ENCODE data around the gene MT4.
"Not testable (repeated sequence)": the region's sequence is repeated elsewhere in the genome, so short reads cannot be mapped to it uniquely, and the experiment has no call there.

Gene MT4

DNA sequence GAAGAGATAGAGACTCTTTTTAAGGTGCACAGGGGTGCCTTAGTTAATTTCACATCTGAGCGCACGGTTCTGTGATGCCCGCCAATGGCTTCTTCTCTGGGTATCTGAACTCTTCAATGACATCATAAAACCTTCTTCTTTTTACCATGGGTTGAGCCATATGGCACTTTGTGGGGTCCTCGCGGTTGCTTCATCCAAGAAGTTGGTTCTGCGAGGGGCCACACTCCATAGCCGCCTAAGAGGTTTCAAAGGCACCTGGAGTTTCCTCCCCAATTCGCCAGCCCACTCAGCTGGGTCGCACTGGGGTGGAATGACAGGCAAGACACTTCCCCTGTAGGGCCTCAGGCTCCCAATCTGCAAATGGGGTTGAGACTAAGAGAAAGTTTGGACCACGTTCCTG is 10.4 kb upstream of the MT4 start:
- H3K27ac ChIP-seq = no peak overlapping the region
- DNase-seq (ENCODE audit: low read depth, low spot score) = no peak

DNA sequence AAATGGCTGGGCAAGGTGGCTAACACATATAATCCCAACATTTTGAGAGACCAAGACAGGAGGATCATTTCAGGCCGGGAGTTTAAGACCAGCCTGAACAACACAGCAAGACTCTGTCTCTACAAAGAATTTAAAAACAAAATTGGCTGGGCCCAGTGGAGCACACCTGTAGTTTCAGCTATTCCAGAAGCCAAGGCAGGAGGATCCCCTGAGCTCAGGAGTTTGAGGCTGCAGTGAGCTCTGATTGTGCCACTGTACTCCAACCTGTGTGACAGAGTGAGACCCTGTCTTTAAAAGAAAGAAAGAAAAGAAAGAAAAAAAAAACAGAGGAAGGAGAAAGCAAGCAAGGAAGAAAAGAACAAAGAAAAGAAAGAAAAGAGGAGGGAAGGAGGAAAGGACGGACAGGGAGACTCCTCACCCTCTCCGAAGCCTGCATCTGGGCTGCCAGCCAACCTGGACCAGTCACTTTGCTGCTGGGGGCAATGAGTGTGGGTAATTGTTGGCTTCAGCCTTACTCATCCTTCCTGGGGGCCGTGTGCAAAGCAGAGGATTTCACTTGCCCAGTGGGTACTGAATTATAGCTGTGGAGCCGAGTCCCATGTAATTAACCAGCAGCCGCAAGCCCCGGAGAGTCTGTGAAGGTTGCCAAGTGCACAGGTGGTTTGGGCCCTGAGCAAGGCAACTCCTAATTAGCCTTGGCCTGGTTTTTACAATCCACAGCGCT is 6.7 kb upstream of the MT4 start:
- DNase-seq (ENCODE audit: low read depth, low spot score) = peak; percentile 68
- H3K27ac ChIP-seq = no peak overlapping the region

DNA sequence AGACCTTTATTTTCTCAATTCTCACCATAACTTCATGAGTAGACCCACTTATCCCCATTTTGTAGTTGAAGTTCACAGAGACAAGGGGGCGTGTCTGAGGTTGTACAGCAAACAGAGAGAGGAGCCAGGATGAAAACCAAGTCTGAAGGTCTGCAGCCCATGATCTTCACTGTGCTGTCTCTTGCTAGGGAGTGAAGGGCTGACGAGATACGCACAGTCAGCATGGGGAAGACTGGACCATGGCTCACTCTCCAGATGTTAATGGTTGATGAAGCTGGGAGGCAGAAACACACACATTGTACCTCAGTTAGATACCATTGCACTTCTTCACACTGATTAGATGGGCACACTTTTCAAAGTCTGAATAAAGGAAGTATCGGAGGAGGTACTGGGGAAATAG is 5.8 kb upstream of the MT4 start:
- no peak overlapping the region for H3K27ac ChIP-seq
- DNase-seq (ENCODE audit: low read depth, low spot score) = no peak

DNA sequence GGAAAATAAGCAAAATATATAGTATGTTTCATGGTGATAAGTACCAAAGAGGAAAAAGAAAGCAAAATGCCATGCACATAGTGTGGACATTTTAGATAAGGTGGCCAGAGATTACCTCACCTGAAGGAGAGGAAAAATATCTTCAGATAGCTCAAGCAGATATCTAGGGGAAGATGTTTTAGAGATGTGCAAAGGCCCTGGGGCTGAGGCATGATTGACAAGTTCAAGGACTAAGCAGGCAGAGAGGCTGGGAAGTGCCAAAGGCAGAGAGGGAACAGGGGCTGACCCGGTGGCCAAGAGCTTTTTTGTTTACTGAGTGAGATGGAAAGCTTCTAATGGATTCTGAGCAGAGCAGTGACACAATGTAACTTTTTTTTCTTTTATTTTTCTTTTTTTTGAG is 4.4 kb upstream of the MT4 start:
- DNase-seq (ENCODE audit: low read depth, low spot score) = no peak
- no peak overlapping the region for H3K27ac ChIP-seq

DNA sequence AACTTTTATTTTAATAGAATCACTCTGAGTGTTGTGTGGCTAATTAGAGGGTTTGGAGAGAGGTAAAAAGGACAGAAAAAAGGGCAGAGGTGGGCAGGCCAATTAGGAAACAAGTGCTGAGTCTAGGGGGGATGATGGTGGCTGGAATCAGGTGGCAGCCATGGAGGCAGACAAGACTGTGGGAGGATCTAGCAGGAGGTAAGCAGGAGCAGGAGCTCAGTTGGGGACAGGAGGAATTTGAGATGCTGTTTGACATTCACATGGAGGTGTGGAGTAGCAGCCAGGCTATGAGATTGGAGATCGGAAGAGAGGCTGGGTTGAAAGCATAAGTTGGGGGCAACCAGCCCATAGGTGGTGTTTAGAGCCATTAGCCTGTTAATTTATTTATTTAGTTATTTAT is 3.7 kb upstream of the MT4 start:
- H3K27ac ChIP-seq = no peak overlapping the region
- DNase-seq (ENCODE audit: low read depth, low spot score) = no peak

DNA sequence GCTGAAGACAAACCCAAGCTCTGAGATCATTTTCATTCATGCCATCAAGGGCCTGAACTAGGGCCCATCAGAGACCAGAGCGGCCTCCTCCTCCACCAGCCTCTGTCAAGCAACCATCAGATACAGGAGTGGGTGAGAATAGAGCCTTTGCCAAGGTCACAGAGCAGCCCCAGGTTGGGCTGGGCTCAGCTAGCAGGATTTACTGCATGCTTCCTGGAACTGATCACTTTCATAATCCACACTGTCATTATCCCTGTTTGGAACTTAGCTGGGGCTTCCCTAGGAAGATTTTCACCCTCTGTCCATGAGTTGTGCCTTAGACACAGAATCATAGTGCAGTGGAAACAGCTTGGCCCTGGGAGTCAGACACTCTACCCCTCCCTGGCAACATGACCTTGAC is 5.1 kb downstream of the MT4 start:
- no peak overlapping the region for H3K27ac ChIP-seq
- no peak for DNase-seq (ENCODE audit: low read depth, low spot score)

DNA sequence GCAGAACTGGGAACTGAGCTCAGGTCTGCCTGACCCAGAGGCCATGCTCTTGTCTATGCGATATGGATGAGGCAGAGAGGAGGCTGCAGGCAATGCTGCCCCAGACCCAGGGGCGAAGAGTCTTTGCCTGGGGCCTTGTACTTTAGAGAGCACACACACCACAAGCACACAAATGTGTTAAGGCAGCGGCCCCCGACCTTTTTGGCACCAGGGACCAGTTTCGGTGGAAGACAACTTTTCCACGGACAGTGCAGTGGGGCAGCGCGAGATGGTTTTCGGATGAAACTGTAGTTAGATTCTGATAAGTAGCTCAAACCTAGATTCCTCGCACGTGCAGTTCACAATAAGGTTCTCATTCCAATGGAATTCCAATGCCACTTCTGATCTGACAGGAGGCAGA is 6.7 kb downstream of the MT4 start:
- H3K27ac ChIP-seq = no peak overlapping the region
- no peak for DNase-seq (ENCODE audit: low read depth, low spot score)

DNA sequence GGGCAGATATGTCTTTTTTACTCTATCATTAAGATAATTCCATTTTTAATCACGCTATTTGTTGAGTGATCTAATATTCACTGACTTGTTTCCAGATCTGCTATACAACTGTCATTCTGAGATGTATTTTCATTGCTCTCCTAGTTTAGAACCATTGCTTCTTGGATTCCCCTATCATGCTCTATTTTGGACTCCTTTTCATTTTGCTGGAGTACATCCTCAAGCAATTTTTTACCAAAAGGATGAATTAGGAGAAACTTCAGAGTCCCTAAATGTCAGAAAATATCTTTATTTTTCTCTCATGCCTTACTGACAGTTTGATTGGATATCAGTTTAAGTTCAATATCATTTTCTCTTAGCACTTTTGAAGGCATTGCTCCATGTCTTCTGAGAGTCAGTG is 9.8 kb downstream of the MT4 start:
- no peak overlapping the region for H3K27ac ChIP-seq
- no peak for DNase-seq (ENCODE audit: low read depth, low spot score)

DNA sequence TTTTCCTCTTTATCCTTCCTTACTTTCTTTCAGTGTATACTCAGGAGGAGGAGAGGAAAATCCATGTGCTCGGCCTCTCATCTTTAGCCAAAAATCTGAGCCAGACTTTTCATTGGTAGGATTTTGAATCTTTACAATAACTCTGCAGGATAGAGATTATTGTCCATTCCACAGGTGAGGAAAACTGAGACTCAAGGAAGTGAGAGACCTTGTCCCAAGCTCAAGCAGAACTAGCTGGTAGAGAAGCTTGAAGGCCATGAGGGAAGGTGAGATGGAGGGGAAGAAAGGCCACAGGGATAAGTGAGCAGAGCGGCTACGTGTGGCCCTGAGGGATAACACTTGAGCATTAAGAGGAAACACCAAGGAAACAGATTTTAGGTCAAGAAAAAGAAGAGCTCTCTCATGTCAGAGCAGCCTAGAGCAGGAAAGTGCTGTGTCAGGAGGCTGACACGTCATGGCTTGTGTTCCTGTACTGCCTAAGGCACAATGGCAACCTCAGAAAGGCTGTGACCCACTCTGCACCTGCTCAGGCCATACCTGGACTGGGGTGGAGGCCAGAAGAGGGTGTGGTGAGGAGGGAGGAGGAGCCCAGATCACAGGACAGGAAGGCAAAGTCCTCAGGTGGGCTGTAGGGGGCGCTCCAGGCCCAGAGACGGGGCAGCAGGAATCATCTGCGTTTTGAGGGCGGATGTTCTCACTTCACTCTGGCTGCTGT is 11.9 kb downstream of the MT4 start:
- DNase-seq (ENCODE audit: low read depth, low spot score) = peak; percentile 88
- peak overlapping the region; percentile 31 for H3K27ac ChIP-seq

DNA sequence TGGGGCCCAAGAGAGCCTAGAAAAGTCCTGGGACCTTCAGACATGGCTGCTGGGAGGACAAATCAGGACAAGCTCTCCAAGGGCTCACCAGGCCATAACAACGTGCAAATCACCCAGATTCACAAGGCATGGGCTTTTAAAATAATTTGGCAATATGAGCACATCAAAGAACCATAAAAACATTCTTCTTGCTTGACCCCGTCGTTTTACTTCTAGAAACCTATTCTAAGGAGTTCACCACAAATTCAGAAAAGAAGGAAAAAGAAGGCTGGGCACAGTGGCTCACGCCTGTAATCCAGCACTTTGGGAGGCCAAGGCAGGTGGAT is 12.4 kb downstream of the MT4 start:
- no peak overlapping the region for H3K27ac ChIP-seq
- DNase-seq (ENCODE audit: low read depth, low spot score) = no peak

DNA sequence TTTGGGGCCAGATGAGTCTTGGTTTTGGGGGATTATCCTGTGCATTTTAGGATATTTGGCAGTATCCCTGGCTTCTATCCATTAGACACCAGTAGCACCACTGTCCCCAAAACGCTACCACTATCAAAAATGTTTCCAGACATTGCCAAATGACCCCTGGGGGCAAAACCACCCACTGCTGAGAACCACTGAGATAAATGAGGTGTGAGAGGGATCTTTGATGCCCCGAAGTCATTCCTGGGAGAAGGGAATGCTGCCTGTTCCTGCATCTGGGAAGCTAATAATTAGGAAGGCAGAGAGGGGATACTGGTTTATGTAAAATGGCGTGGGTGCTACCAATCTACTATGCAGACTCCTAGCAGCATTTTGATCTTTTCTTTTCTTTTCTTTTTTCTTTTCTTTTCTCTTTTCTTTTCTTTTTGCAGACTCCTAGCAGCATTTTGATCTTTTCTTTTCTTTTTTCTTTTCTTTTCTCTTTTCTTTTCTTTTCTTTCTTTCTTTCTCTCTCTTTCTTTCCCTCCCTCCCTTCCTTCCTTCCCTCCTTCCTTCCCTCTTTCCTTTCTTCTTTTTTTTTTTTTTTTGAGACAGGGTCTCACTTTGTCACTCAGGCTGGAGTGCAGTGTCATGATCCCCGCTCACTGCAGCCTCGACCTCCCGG is 15.6 kb downstream of the MT4 start:
- no peak overlapping the region for H3K27ac ChIP-seq
- no peak for DNase-seq (ENCODE audit: low read depth, low spot score)

DNA sequence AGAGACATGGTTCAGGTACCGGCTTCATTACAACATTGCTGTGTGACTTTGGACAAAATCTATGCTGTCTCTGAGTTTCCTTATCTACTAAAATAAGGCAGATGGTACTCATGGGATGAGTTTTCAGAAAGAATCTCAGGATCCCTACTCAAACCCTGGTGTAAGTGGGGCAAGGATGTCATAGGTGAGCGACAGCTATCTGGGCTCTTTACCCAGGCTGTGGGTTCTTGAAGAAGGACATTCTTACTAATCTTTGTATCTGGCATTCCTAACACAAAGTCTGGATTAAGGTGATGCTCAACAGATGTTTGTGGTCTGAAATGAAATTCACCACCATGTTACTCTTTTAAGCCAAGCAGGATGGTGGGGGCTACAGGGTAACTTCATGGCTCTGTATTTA is 18.0 kb downstream of the MT4 start:
- DNase-seq (ENCODE audit: low read depth, low spot score); H3K27ac ChIP-seq: not testable (repeated sequence)

DNA sequence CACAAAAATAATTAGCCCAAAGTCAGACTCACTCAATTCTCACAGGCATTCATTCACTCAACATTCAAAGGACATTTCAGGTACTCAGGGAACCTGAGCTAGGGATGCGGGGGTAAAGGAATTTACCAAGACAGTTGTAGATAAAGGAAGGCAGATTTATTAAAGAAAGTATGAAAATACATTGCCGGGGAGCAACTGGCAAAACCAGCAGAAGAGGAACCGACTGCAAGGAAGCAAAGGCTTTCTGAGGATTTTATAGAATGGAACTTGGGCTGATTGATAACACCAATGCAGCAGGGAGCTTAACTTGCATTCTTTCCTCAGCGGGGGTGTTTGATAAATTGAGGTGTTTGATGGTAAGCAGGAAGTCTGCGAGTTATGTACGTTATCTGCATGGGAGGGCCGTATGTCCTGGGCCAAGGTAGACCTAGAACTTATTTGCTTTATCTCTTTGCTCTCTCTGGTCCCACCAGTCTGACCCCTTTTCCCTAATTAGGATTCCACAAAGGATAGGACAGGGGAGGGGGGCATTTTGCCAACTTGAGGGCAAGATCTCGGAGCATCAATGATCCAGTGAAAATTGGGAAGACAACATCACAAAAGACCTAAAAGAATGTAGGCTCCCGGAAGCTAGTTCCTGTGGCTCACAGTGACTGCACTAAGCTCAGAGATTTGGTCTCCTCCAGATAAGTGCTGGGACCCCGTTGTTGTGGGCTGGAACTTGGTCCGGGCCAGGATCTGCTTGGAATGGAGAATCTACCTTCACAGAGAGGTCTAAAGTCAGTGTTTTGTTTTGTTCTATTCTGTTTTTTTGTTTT is 18.7 kb downstream of the MT4 start:
- no peak overlapping the region for H3K27ac ChIP-seq
- no peak for DNase-seq (ENCODE audit: low read depth, low spot score)

DNA sequence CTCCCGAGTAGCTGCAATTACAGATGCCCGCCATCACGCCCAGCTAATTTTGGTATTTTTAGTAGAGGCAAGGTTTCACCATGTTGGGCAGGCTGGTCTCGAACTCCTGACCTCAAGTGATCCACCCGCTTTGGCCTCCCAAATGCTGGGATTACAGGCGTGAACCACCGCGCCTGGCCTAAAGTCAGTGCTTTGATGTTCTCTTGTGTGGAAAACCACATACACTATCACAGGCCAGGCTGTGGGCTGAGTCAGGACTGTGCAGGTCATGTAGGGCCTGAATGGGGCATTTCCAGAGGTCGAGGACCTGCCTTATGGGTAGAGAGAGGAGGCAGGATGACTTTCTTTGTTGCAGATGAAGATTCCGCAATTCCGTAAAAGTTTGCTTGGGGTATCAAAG is 19.4 kb downstream of the MT4 start:
- DNase-seq (ENCODE audit: low read depth, low spot score) = no peak
- H3K27ac ChIP-seq = no peak overlapping the region

DNA sequence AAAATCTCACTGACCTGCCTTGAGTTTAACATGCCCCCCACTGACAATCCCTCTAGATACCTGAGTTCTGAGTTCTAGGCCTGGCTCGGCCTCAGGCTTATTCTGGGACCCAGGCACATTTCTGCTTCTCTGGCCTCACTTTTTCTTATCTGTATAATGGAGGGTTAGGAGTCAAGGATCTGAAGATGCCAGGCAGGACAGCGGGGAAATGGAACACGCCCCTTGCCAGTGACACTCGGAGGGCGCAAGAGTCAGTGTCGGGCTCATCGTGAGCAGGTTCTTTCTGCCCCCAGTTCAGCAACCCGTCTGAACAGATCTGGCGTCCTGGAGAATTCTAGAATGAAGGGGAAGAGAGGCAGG is 23.9 kb downstream of the MT4 start:
- no peak overlapping the region for H3K27ac ChIP-seq
- DNase-seq (ENCODE audit: low read depth, low spot score) = no peak

DNA sequence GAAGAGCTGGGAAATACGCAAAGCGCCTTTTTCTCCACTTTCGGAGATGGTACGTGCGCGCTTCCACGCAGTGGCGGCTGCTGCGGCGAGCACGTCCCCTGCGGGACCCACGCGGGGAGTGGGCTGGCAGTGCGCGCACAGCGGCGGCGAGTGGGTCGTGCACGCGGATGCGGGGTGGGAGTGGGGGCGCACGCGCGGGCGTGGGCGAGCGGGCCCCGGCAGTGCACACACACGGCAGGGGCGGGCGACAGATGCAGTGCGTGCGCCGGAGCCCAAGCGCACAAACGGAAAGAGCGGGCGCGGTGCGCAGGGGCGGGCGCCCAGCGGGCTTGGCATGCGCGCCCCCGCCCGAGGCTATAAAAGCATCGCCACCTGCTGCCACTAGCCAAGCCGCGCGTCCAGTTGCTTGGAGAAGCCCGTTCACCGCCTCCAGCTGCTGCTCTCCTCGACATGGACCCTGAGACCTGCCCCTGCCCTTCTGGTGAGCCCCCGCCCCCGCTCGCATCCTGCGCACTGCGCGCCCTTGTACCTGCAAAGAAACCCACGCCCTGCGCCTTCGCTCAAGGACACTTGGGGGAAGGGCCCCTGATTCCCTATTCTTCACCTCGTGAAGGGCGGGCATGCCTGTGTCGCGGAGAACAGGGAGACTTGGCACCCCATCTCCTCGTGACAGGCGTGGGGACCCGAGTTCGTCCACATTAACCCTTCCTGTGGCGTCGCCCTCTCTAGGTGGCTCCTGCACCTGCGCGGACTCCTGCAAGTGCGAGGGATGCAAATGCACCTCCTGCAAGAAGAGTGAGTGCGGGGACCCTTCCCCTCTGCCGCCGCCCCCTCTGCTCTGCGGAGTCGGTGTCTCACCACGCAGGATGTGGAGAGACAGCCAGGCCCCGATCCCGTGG is 24.5 kb downstream of the MT4 start, which contains the start of gene MT3:
Gene MT3, plus strand, starts transcription at position 388 of the 899 bp plus-strand sequence. Its CDS starts 63 bp downstream, at position 451.
- no peak within 1 kb of the TSS for H3K27ac ChIP-seq

DNA sequence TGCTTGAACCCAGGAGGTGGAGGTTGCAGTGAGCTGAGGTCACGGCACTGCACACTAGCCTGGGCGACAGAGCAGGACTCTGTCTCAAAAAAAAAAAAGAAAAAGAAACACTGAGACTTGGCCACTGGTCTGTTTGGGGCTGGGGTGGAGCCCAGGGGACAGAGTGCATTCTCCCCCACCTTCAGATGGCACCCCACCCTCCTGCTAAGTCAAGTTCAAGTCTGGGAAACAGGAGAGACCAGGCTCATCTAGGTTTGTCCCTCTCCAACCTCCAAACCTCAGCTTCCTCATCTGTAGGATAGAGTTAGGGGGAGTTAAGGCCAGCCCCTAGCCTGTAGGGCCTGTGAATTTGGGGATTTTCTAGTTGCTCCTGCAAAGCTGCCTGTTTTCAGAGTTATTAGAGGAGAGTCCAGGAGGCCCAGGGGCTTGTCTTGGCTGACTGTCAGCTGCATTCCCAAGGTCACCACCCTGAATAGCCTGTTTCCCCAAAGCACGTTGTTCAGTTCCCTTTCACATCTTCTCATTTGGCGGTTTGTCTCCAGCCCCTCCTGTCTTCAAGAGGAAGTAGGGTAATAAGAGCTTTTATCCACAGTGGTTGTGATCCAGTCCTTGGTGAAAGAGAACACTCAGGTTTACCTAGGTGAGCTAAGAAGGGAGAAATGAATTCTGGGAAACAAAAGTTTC is 26.6 kb downstream of the MT4 start:
- DNase-seq (ENCODE audit: low read depth, low spot score) = no peak

More for the DNA sequence above, 24.5 kb downstream of the MT4 start, which contains the start of gene MT3:
- no peak for DNase-seq (ENCODE audit: low read depth, low spot score)

DNA sequence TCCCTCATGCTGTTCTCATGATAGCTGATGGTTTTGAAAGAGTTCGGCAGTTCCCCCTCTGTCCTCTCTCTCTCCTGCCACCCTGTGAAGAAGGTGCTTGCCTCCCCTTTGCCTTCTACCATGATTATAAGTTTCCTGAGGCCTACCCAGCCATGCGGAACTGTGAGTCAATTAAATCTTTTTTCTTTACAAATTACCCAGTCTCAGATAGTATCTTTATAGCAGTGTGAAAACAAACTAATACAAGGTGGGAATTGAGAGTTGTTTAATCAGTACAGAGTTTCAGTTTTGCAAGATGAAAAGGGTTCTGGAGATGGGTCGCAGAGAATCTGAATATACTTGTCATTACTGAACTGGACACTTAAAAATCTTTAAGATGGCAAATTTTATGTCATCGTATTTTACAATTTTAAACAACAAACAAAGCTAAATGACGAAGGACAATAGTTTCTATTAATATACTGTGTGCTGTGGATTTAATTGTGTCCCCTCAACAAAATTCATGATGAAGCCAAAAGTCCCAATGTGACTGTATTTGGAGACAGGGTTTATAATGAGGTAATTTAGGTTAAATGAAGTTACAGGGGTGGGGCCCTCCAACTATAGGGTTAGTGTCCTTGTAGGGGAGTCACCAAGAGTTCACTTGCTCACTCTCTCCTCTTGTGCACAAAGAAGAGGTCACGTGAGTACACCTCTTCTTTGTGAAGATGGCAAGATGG is 28.9 kb downstream of the MT4 start:
- no peak overlapping the region for H3K27ac ChIP-seq
- no peak for DNase-seq (ENCODE audit: low read depth, low spot score)

More for the DNA sequence above, 26.6 kb downstream of the MT4 start:
- H3K27ac ChIP-seq = no peak overlapping the region

DNA sequence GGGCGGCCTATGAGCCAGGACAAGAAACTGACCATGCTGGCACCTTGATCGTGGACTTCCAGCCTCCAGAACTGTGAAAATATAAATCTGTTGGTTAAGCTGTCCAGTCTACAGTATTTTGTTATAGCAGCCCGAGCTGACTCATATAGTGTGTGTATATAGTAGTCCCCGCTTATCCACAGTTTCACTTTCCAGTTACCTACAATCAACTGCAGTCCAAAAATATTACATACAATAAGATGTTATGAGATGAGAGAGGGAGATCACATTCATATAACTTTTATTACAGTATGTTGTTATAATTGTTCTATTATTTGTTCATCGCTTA is 29.4 kb downstream of the MT4 start:
- DNase-seq (ENCODE audit: low read depth, low spot score) = no peak
- H3K27ac ChIP-seq = no peak overlapping the region

All from epithelial cell of prostate (primary cell).